Measurements from ENCODE around the gene PRKCB. TPM values are rescaled to one million over a fixed set of nuclear protein-coding genes. Genes with fewer than 3 reads are reported as not detected.

The PRKCB gene
- total RNA-seq, 2 experiments from 2014 or later: 77.8 to 81.0 TPM

- peaks cover 4% of the 10 kb centered on the region for H3K27me3 Mint-ChIP-seq
- no peak for DNase-seq
- peaks cover 6% of the 10 kb centered on the region for H3K36me3 Mint-ChIP-seq (ENCODE audit: low read depth)
- H3K4me3 Mint-ChIP-seq: no peak overlapping the region
- ChIA-PET CTCF (interaction anchor here (1.1 to 1.3 kb wide), 3 partner anchors 10 to 130 kb away, joined by 3 read pairs; partner anchors contain the start of gene PRKCB), POLR2A (no interaction called here)
- peaks cover 10% of the 10 kb centered on the region for H3K9me3 Mint-ChIP-seq
- peaks cover 29% of the 10 kb centered on the region for H3K4me1 Mint-ChIP-seq
- no peak overlapping the region for H3K27ac Mint-ChIP-seq
Measured at GRCh38 chr16:23824909-23825308, 10.9 kb upstream of the PRKCB start.

GRCh38 chr16:23826528-23827045 lies 9.2 kb upstream of the PRKCB start:
- Mint-ChIP-seq H3K4me3 (peak overlapping the region; percentile 24), H3K27ac (peak overlapping the region; percentile 87), H3K9me3 (peaks cover 24% of the 10 kb centered on the region), H3K4me1 (peaks cover 31% of the 10 kb centered on the region), H3K36me3 (ENCODE audit: low read depth) (peaks cover 21% of the 10 kb centered on the region), H3K27me3 (peaks cover 4% of the 10 kb centered on the region)
- peak; percentile 47 for DNase-seq
- CTCF ChIA-PET: interaction anchor here (0.9 to 2.1 kb wide), 4 partner anchors 16 to 23 kb away, joined by 3 to 6 read pairs (median 4); no protein-coding TSS in a partner anchor
- POLR2A ChIA-PET: no interaction called here

- DNase-seq: peak; percentile 28
- POLR2A ChIA-PET: no interaction called here
- Mint-ChIP-seq H3K27me3 (peaks cover 3% of the 10 kb centered on the region), H3K27ac (peak overlapping the region; percentile 87), H3K36me3 (ENCODE audit: low read depth) (peaks cover 21% of the 10 kb centered on the region), H3K4me3 (peak overlapping the region; percentile 24), H3K4me1 (peaks cover 31% of the 10 kb centered on the region), H3K9me3 (peaks cover 24% of the 10 kb centered on the region)
- CTCF ChIA-PET: interaction anchor here (1.2 to 2.1 kb wide), 3 partner anchors 18 to 21 kb away, joined by 4 to 6 read pairs (median 5); no protein-coding TSS in a partner anchor
Measured at GRCh38 chr16:23827057-23827456, 8.7 kb upstream of the PRKCB start.

GRCh38 chr16:23829454-23829853 lies 6.3 kb upstream of the PRKCB start:
- H3K27me3 Mint-ChIP-seq: peaks cover 3% of the 10 kb centered on the region
- peaks cover 24% of the 10 kb centered on the region for H3K9me3 Mint-ChIP-seq
- peaks cover 21% of the 10 kb centered on the region for H3K36me3 Mint-ChIP-seq (ENCODE audit: low read depth)
- ChIA-PET POLR2A (no interaction called here), CTCF (interaction anchor here (0.9 kb wide), 1 partner anchor 9 kb away, joined by 3 read pairs; no protein-coding TSS in a partner anchor)
- H3K4me1 Mint-ChIP-seq: peaks cover 45% of the 10 kb centered on the region
- DNase-seq: no peak
- no peak overlapping the region for H3K27ac Mint-ChIP-seq
- H3K4me3 Mint-ChIP-seq: no peak overlapping the region

DNA sequence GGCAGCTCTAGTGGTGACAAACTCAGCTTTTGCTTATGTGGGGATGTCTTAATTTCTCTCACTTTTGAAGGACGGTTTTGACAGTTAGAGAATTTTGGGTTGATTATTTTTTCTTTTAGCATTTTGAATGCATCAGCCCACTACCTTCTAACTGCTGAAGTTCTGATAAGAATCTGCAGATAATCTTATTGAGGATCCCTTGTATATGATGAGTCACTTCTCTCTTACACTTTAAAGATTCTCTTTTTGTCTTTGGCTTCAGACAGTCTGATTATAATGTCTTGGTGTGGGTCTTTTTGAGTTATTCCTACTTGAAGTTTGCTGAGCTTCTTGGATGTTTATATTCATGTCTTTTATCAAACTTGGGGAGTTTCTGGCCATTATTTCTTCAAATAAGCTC lies 5.5 kb upstream of the PRKCB start:
- CTCF ChIA-PET: no interaction called here
- POLR2A ChIA-PET: interaction anchor here (0.6 kb wide), 1 partner anchor 19 kb away, joined by 3 read pairs; no protein-coding TSS in a partner anchor
- H3K27me3 Mint-ChIP-seq: peaks cover 3% of the 10 kb centered on the region
- H3K4me1 Mint-ChIP-seq: peaks cover 50% of the 10 kb centered on the region
- no peak overlapping the region for H3K4me3 Mint-ChIP-seq
- peaks cover 24% of the 10 kb centered on the region for H3K9me3 Mint-ChIP-seq
- peaks cover 21% of the 10 kb centered on the region for H3K36me3 Mint-ChIP-seq (ENCODE audit: low read depth)
- H3K27ac Mint-ChIP-seq: no peak overlapping the region
- DNase-seq: no peak

GRCh38 chr16:23832882-23833281 lies 2.9 kb upstream of the PRKCB start:
- CTCF ChIA-PET: interaction anchor here (0.9 to 1.4 kb wide), 2 partner anchors 14 to 177 kb away, joined by 3 read pairs; no protein-coding TSS in a partner anchor
- POLR2A ChIA-PET: no interaction called here
- DNase-seq: no peak

DNA sequence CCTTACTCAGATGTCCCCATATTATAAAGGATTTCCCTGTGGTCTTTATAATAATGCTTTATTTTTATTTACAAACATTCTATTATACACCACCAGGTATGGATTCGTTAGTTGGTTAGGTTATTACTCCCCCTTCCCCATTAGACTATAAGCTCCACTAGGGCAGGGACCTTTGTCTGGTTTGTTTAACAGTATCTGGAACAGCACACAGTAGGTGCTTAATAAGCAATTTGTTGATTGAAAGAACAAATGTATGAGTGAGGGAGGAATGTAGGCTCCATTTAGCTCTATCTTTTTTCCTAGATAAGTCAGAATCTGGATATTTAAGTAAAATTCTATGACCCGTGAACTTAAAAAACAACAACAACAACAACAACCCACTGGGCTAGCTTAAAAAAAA lies 2.3 kb upstream of the PRKCB start:
- H3K27me3 Mint-ChIP-seq: peaks cover 3% of the 10 kb centered on the region
- H3K27ac Mint-ChIP-seq: no peak overlapping the region
- H3K4me3 Mint-ChIP-seq: no peak overlapping the region
- peaks cover 48% of the 10 kb centered on the region for H3K4me1 Mint-ChIP-seq
- peaks cover 21% of the 10 kb centered on the region for H3K9me3 Mint-ChIP-seq
- POLR2A ChIA-PET: no interaction called here
- CTCF ChIA-PET: interaction anchor here (0.8 to 1.5 kb wide), 5 partner anchors 15 to 176 kb away, joined by 3 to 4 read pairs (median 3); no protein-coding TSS in a partner anchor
- no peak for DNase-seq
- peaks cover 26% of the 10 kb centered on the region for H3K36me3 Mint-ChIP-seq (ENCODE audit: low read depth)

More at GRCh38 chr16:23832882-23833281, 2.9 kb upstream of the PRKCB start:
- peaks cover 46% of the 10 kb centered on the region for H3K4me1 Mint-ChIP-seq
- H3K4me3 Mint-ChIP-seq: no peak overlapping the region
- H3K27me3 Mint-ChIP-seq: peaks cover 3% of the 10 kb centered on the region
- peaks cover 24% of the 10 kb centered on the region for H3K9me3 Mint-ChIP-seq
- H3K27ac Mint-ChIP-seq: no peak overlapping the region
- H3K36me3 Mint-ChIP-seq (ENCODE audit: low read depth): peaks cover 26% of the 10 kb centered on the region

DNA sequence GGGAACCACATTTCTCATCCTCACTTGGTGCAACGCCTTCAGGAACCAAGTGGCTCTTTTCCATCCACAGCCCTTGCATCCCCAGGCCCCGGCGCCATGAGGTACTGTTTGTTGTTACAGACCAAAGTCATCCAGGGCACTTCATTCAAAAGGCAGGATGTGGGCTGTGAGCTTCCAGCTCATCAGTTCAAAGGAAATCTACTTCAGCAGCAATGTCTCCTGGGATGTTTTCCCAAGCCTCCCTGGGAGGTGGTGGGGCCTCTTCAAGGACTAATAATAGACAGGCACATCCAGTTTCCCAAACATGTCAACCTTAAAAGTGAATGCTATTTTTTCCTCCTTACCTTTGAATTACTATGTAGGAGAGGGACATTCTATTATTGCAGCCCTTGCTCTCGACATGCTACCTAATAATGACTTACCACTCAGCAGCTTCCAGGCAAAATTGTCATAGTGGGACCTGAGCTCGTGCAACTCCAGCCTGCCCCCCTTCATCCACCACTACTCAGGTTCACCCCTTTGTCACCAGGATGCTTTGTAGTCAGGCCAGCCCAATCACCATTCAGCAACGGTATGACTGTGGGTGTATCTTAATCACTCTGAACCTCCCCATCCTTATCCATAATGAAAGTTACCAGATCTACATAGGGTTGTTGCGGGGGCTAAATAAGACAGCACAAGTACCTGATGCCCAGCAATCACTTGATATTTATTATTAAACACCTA lies 1.7 kb upstream of the PRKCB start:
- Mint-ChIP-seq H3K27me3 (peaks cover 3% of the 10 kb centered on the region), H3K4me3 (no peak overlapping the region), H3K4me1 (peaks cover 52% of the 10 kb centered on the region), H3K9me3 (peaks cover 19% of the 10 kb centered on the region), H3K27ac (no peak overlapping the region), H3K36me3 (ENCODE audit: low read depth) (peaks cover 30% of the 10 kb centered on the region)
- ChIA-PET CTCF (interaction anchor here (0.8 to 1.5 kb wide), 5 partner anchors 9 to 176 kb away, joined by 3 to 4 read pairs (median 3); no protein-coding TSS in a partner anchor), POLR2A (no interaction called here)
- DNase-seq: peak; percentile 30

DNA sequence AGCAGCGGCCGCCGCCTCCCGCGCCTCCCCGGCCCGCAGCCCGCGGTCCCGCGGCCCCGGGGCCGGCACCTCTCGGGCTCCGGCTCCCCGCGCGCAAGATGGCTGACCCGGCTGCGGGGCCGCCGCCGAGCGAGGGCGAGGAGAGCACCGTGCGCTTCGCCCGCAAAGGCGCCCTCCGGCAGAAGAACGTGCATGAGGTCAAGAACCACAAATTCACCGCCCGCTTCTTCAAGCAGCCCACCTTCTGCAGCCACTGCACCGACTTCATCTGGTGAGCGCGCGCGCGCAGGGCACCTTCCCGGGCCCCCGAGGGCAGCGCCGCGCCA lies 258 bp downstream of the PRKCB start:
- Mint-ChIP-seq H3K4me1 (peaks cover 66% of the 10 kb centered on the region), H3K36me3 (ENCODE audit: low read depth) (peaks cover 34% of the 10 kb centered on the region), H3K27ac (no peak overlapping the region), H3K9me3 (peaks cover 4% of the 10 kb centered on the region), H3K27me3 (peaks cover 1% of the 10 kb centered on the region), H3K4me3 (peak overlapping the region; percentile 96)
- peak; percentile 26 for DNase-seq
- ChIA-PET POLR2A (no interaction called here), CTCF (interaction anchor here (1.0 kb wide), 2 partner anchors 12 to 28 kb away, joined by 3 read pairs; no protein-coding TSS in a partner anchor)

DNA sequence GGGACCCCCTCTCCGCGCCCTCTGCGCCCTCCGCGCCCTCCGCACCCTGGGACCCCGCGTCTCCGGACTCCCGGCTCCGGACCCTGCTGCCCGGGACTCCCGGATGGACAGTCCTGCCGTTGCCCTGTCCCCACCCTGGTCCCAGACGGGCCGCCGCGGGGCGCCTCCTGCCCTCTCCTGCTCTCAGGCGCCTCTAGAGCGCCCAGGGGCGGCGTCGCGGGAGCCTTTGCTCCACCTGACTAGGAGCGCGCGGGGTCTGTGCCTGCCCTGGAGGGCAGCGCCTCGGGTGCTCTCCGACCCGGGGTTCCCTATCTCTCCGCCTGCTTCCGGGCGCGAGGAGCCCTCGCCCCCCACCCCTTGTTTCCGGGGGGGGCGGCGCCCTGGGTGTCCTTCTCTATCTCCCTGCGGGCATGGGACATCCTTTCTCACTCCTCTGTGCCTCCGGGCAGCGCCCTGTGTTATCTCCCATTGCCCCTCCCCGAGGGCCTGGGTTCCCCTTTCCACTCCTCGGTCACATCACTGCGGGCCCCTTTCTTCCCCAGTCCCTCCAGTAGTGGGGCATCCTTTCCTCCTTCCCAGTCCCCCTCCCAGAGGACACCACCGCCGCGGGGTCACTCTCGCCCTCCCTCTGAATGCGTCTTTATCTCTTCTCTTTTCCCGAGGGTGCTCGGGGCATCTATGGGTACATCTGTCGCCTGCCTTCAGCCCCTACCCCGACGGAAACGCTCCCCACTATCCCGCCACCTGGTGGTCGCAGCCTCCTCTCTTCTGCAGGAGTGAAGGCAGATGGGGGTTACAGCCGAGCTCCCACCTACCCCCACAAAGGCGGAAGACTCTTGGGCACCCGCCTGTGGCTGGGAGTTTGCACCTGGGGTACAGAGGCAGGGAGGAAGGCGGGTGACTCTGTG lies 875 bp downstream of the PRKCB start:
- Mint-ChIP-seq H3K4me1 (peaks cover 65% of the 10 kb centered on the region), H3K9me3 (no peaks in the 10 kb centered on the region), H3K27ac (peak overlapping the region; percentile 84), H3K36me3 (ENCODE audit: low read depth) (peaks cover 31% of the 10 kb centered on the region), H3K27me3 (no peaks in the 10 kb centered on the region), H3K4me3 (peak overlapping the region; percentile 96)
- ChIA-PET CTCF (interaction anchor here (1.0 kb wide), 1 partner anchor 12 kb away, joined by 3 read pairs; no protein-coding TSS in a partner anchor), POLR2A (no interaction called here)
- DNase-seq: peak; percentile 50

- Mint-ChIP-seq H3K27me3 (no peaks in the 10 kb centered on the region), H3K27ac (peak overlapping the region; percentile 84), H3K4me3 (peak overlapping the region; percentile 96), H3K36me3 (ENCODE audit: low read depth) (peaks cover 36% of the 10 kb centered on the region), H3K4me1 (peaks cover 74% of the 10 kb centered on the region), H3K9me3 (no peaks in the 10 kb centered on the region)
- ChIA-PET POLR2A (no interaction called here), CTCF (no interaction called here)
- no peak for DNase-seq
Measured at GRCh38 chr16:23837553-23838308, 1.9 kb downstream of the PRKCB start.

DNA sequence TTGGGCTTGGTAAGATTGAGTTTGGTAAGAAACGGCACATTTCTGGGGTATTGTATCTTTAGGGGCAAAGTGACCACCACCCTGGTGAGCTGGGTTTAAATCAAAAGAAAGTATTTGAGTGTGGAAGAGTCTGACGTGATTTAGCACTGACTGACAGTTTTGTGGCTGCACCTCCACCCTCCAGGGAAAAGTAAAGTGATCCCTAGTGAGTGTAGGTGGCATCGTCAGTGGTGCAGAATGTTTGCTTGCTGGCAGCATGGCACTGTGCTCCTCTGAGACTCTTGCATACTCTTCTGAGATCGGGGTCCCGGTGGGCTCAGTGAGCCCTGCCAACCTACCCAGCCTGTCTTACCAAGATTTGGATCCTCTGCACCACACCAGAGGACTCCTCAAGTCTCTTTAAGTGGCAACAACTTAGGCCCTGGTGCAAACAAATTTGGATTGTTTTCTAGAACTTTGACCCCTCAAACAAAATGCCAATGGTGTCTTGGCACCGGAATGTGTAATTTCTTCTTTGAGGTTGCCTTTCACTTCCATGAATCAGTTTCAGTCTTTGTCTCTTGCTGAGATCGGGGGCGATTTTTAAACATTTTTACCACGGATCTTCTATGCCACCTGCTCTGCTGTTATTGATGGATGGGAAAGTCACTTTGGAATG lies 2.8 kb downstream of the PRKCB start:
- no peak for DNase-seq
- peaks cover 74% of the 10 kb centered on the region for H3K4me1 Mint-ChIP-seq
- peak overlapping the region; percentile 41 for H3K27ac Mint-ChIP-seq
- peaks cover 40% of the 10 kb centered on the region for H3K36me3 Mint-ChIP-seq (ENCODE audit: low read depth)
- POLR2A ChIA-PET: no interaction called here
- peak overlapping the region; percentile 48 for H3K4me3 Mint-ChIP-seq
- CTCF ChIA-PET: no interaction called here
- no peaks in the 10 kb centered on the region for H3K9me3 Mint-ChIP-seq
- no peaks in the 10 kb centered on the region for H3K27me3 Mint-ChIP-seq

All from activated CD4-positive, alpha-beta T cell treated with anti-CD3 and anti-CD28 coated beads, Interleukin-2, amount 10 ng/mL, durations not matched to agents 7 days and 5 days (primary cell).